H1 (cell line): ENCODE data around the gene MAP7D1. TPM values are rescaled to one million over a fixed set of nuclear protein-coding genes. Genes with fewer than 3 reads are reported as not detected.

Source experiments
- CTCF ChIA-PET: fragments of 300-600 bp; sonication (Branson Sonifier 250); formaldehyde crosslinking; loops from one replicate; lab custom pipeline; 2021; ENCODE audit not compliant: partially characterized antibody; lab: Charles Lee
- POLR2A ChIA-PET: fragments of 300-600 bp; sonication (Branson Sonifier 250); formaldehyde crosslinking; loops from one replicate; lab custom pipeline; 2021; ENCODE audit warnings: inconsistent platforms; ENCODE audit not compliant: partially characterized antibody; lab: Charles Lee
- DNase-seq, 2 experiments: peaks; one replicate each; pipeline versions ENCODE4 v3.0.0 to v3.0.0-alpha.2; 2010 to 2022; ENCODE audit warnings: low spot score in 2 of 2, low read depth in 1 of 2, mixed read lengths in 1 of 2
- FAIRE-seq: peaks from 2 replicates; lab custom pipeline; 2011; peaks lifted over from hg19 to GRCh38; lab: Jason Lieb, UNC
- H2AFZ ChIP-seq: 2 replicates; pipeline ENCODE4 v1.8.1; 2012; ENCODE audit warnings: low read length, inconsistent platforms
- H2AK5ac ChIP-seq: 2 replicates; pipeline ENCODE4 v1.6.1; 2013; ENCODE audit warnings: low read depth, low read length
- H2BK120ac ChIP-seq: replicated peaks from 2 replicates; pipeline ENCODE3; 2013; ENCODE audit warnings: low read depth, low read length, inconsistent platforms
- H2BK12ac ChIP-seq: 2 replicates; pipeline ENCODE4 v1.6.1; 2013; ENCODE audit warnings: low read depth, low read length
- H2BK15ac ChIP-seq: 2 replicates; pipeline ENCODE4 v1.6.1; 2013; ENCODE audit warnings: low read length
- H2BK20ac ChIP-seq: 2 replicates; pipeline ENCODE4 v1.6.1; 2013; ENCODE audit warnings: low read length
- H2BK5ac ChIP-seq: 2 replicates; pipeline ENCODE4 v1.6.1; 2013; ENCODE audit warnings: low read depth, low read length
- H3K14ac ChIP-seq: 2 replicates; pipeline ENCODE4 v1.6.1; 2013; ENCODE audit warnings: inconsistent platforms; ENCODE audit not compliant: insufficient read length
- H3K18ac ChIP-seq: 2 replicates; pipeline ENCODE4 v1.6.1; 2013; ENCODE audit warnings: low read length; ENCODE audit errors: extremely low read depth
- H3K23ac ChIP-seq: 2 replicates; pipeline ENCODE4 v1.6.1; 2013; ENCODE audit warnings: inconsistent platforms; ENCODE audit not compliant: insufficient read length
- H3K23me2 ChIP-seq: 2 replicates; pipeline ENCODE4 v1.6.1; 2013; ENCODE audit warnings: low read depth, low read length
- H3K27ac ChIP-seq: 2 replicates; pipeline ENCODE4 v1.6.1; 2011; ENCODE audit warnings: low read depth, low read length, inconsistent platforms
- H3K27me3 ChIP-seq, 4 experiments: replicated peaks in 1 of 4; 1 replicate in 1 of 4; 2 replicates in 3 of 4; pipeline versions ENCODE4 v1.6.1 to v1.8.1; 2011 to 2013; ENCODE audit warnings: low read length in 3 of 4, mild to moderate bottlenecking in 3 of 4, inconsistent platforms in 2 of 4, mixed read lengths in 2 of 4, moderate library complexity in 1 of 4; ENCODE audit not compliant: control insufficient read depth in 3 of 4, insufficient read depth in 3 of 4; ENCODE audit errors: extremely low read depth in 1 of 4
- H3K36me3 ChIP-seq, 4 experiments: 2 replicates each; pipeline versions ENCODE4 v1.6.1 to v1.8.1; 2011 to 2013; ENCODE audit warnings: mild to moderate bottlenecking in 4 of 4, low read length in 3 of 4, moderate library complexity in 2 of 4, control low read depth in 1 of 4, inconsistent platforms in 1 of 4; ENCODE audit not compliant: insufficient read depth in 4 of 4, control insufficient read depth in 2 of 4
- H3K4ac ChIP-seq: replicated peaks from 2 replicates; pipeline ENCODE3; 2013; ENCODE audit warnings: low read length, low read depth, mixed read lengths, inconsistent platforms; ENCODE audit not compliant: insufficient read length
- H3K4me1 ChIP-seq, 4 experiments: replicated peaks in 1 of 4; 1 replicate in 1 of 4; 2 replicates in 3 of 4; pipeline versions ENCODE4 v1.6.1 to v1.8.1; 2011 to 2013; ENCODE audit warnings: low read length in 3 of 4, inconsistent platforms in 2 of 4, mixed read lengths in 1 of 4; ENCODE audit not compliant: insufficient read depth in 4 of 4, control insufficient read depth in 3 of 4
- H3K4me2 ChIP-seq, 2 experiments: 2 replicates each; pipeline versions ENCODE4 v1.6.1 to v1.8.1; 2011 to 2013; ENCODE audit warnings: low read depth in 2 of 2, low read length in 2 of 2, control low read depth in 1 of 2, inconsistent platforms in 1 of 2, mild to moderate bottlenecking in 1 of 2; ENCODE audit not compliant: insufficient read depth in 1 of 2
- H3K4me3 ChIP-seq, 4 experiments: fragments of 200-600, 300-600 bp in 1 of 4; sonication (generic), shearing (Covaris generic), sonication (Bioruptor Twin) in 1 of 4; 2 replicates each; pipeline versions ENCODE4 v1.5.1 to v1.8.1; 2011 to 2016; ENCODE audit warnings: low read length in 4 of 4, low read depth in 3 of 4, control low read depth in 2 of 4, inconsistent platforms in 2 of 4, mild to moderate bottlenecking in 2 of 4, mixed read lengths in 1 of 4, moderate library complexity in 1 of 4; ENCODE audit not compliant: insufficient read depth in 2 of 4; ENCODE audit errors: extremely low read depth in 1 of 4
- H3K56ac ChIP-seq: replicated peaks from 2 replicates; pipeline ENCODE3; 2013; ENCODE audit warnings: low read depth, mild to moderate bottlenecking, mixed read lengths, low read length, inconsistent platforms; ENCODE audit not compliant: insufficient read length
- H3K79me1 ChIP-seq: 2 replicates; pipeline ENCODE4 v1.6.1; 2013; ENCODE audit warnings: low read depth, low read length, control low read depth
- H3K79me2 ChIP-seq, 2 experiments: 2 replicates each; pipeline versions ENCODE4 v1.6.1 to v1.8.1; 2012 to 2013; ENCODE audit warnings: low read length in 2 of 2, mild to moderate bottlenecking in 2 of 2, inconsistent platforms in 1 of 2; ENCODE audit not compliant: insufficient read depth in 2 of 2, control insufficient read depth in 1 of 2
- H3K9ac ChIP-seq, 4 experiments: replicated peaks in 1 of 4; 1 replicate in 1 of 4; 2 replicates in 3 of 4; pipeline versions ENCODE4 v1.6.1 to v1.8.1; 2011 to 2013; ENCODE audit warnings: low read depth in 3 of 4, low read length in 3 of 4, control low read depth in 2 of 4, mild to moderate bottlenecking in 2 of 4, moderate library complexity in 2 of 4, inconsistent platforms in 1 of 4; ENCODE audit errors: extremely low read depth in 1 of 4
- H3K9me3 ChIP-seq, 2 experiments: 2 replicates each; pipeline versions ENCODE4 v1.6.1 to v1.8.1; 2012 to 2013; ENCODE audit warnings: mild to moderate bottlenecking in 2 of 2, moderate library complexity in 2 of 2, control low read depth in 1 of 2, inconsistent platforms in 1 of 2, low read depth in 1 of 2, low read length in 1 of 2, mixed read lengths in 1 of 2; ENCODE audit not compliant: insufficient read depth in 2 of 2
- H4K20me1 ChIP-seq, 2 experiments: replicated peaks in 1 of 2; 2 replicates each; pipeline versions ENCODE3 to v1.8.1; 2011 to 2013; ENCODE audit warnings: inconsistent platforms in 2 of 2, low read length in 2 of 2, mild to moderate bottlenecking in 1 of 2; ENCODE audit not compliant: insufficient read depth in 2 of 2, control insufficient read depth in 1 of 2
- H4K5ac ChIP-seq: 2 replicates; pipeline ENCODE4 v1.6.1; 2013; ENCODE audit warnings: low read length, low read depth, mixed read lengths, inconsistent platforms; ENCODE audit not compliant: insufficient read length
- H4K8ac ChIP-seq: 2 replicates; pipeline ENCODE4 v1.8.0; 2013; ENCODE audit warnings: mild to moderate bottlenecking, moderate library complexity, low read length, inconsistent platforms; ENCODE audit not compliant: insufficient read depth; ENCODE audit errors: extremely low read depth
- H4K91ac ChIP-seq: replicated peaks from 2 replicates; pipeline ENCODE3; 2013; ENCODE audit warnings: low read length, mixed read lengths, inconsistent platforms; ENCODE audit not compliant: insufficient read length
- BCL11A ChIP-seq, 2 experiments: IDR thresholded peaks; one replicate each; pipeline ENCODE4 v1.6.1; 2011; ENCODE audit warnings: low read depth in 2 of 2, low read length in 2 of 2, mild to moderate bottlenecking in 2 of 2
- CHD2 ChIP-seq: IDR thresholded peaks from 2 replicates; pipeline ENCODE4 v1.6.1; 2012; ENCODE audit warnings: low read length, improper control_type of control experiment
- KDM1A ChIP-seq: fragments of 200-600, 300-600 bp; sonication (generic); IDR thresholded peaks from 2 replicates; pipeline ENCODE4 v1.7.1; 2016; ENCODE audit warnings: mild to moderate bottlenecking, low read length, borderline replicate concordance
- NRF1 ChIP-seq: IDR thresholded peaks from 2 replicates; pipeline ENCODE4 v1.6.1; 2011; ENCODE audit warnings: mild to moderate bottlenecking, low read depth, low read length, improper control_type of control experiment
- POLR2A ChIP-seq, 2 experiments: IDR thresholded peaks; 1 replicate in 1 of 2; 2 replicates in 1 of 2; pipeline ENCODE4 v1.6.1; 2011; ENCODE audit warnings: low read depth in 2 of 2, low read length in 2 of 2, mild to moderate bottlenecking in 2 of 2; ENCODE audit errors: control extremely low read depth in 1 of 2
- POLR2AphosphoS5 ChIP-seq: IDR thresholded peaks from 2 replicates; pipeline ENCODE4 v1.6.1; 2011; ENCODE audit warnings: low read depth, low read length
- POU5F1 ChIP-seq: IDR thresholded peaks from 2 replicates; pipeline ENCODE4 v1.6.1; 2011; ENCODE audit warnings: low read depth, mild to moderate bottlenecking, low read length, moderate library complexity
- SIX5 ChIP-seq: IDR thresholded peaks from 2 replicates; pipeline ENCODE4 v1.6.1; 2011; ENCODE audit warnings: mild to moderate bottlenecking, low read depth, low read length
- TEAD4 ChIP-seq: IDR thresholded peaks from 2 replicates; pipeline ENCODE4 v1.6.1; 2012; ENCODE audit warnings: low read depth, low read length, inconsistent platforms, mixed read lengths
- ZNF274 ChIP-seq: IDR thresholded peaks from 2 replicates; pipeline ENCODE4 v1.7.0; 2012; ENCODE audit warnings: low read length, borderline replicate concordance; ENCODE audit errors: extremely low read depth
- WGBS, 2 experiments: shearing (Covaris generic) in 1 of 2; methylation state at CpG; one replicate each; pipeline versions ENCODE4 v1.1.6 to v1.1.7; 2013 to 2015; ENCODE audit warnings: low lambda C conversion rate in 2 of 2, mixed read lengths in 2 of 2, inconsistent platforms in 1 of 2, low coverage in 1 of 2, missing lambda C conversion rate in 1 of 2; ENCODE audit not compliant: insufficient replicate concordance in 2 of 2, insufficient coverage in 1 of 2, insufficient read length in 1 of 2; ENCODE audit errors: extremely low coverage in 1 of 2, missing lambda C conversion rate in 1 of 2; 5-methylcytosine and 5-hydroxymethylcytosine counted together
- polyA plus RNA-seq, 7 experiments: library from polyadenylated mRNA; depleted of rRNA in 3 of 7; stranded (reverse) in 5 of 7; unstranded in 2 of 7; fragments of >200 nt in 5 of 7; fragments of 200-250 nt in 2 of 7; gene quantifications; 1 replicate in 5 of 7; 2 replicates in 1 of 7; 4 replicates in 1 of 7; pipeline versions ENCODE4 v1.2.1 to v1.2.3, GENCODE V29; 2011 to 2013; ENCODE audit warnings: missing spikeins in 2 of 7, mixed read lengths in 2 of 7
- total RNA-seq: library from RNA; stranded (reverse); fragmentation: NEBNext Ultra II Directional; extraction: Animal tissue kit (Norgen Biotek cat#: 25700); gene quantifications from 2 replicates; pipeline ENCODE4 v1.2.1, GENCODE V29; 2021
- TF ChIP-seq, protein P1 (sequence below): IDR thresholded peaks from 2 replicates; pipeline ENCODE4 v1.6.1; 2012; ENCODE audit warnings: low read length, inconsistent platforms

Gene MAP7D1
- total and polyA plus RNA-seq, 2 of the 8 experiments (the other 6 are each of a cell fraction or from before 2014, with no cell fraction given) = 18.2 to 52.4 TPM

DNA sequence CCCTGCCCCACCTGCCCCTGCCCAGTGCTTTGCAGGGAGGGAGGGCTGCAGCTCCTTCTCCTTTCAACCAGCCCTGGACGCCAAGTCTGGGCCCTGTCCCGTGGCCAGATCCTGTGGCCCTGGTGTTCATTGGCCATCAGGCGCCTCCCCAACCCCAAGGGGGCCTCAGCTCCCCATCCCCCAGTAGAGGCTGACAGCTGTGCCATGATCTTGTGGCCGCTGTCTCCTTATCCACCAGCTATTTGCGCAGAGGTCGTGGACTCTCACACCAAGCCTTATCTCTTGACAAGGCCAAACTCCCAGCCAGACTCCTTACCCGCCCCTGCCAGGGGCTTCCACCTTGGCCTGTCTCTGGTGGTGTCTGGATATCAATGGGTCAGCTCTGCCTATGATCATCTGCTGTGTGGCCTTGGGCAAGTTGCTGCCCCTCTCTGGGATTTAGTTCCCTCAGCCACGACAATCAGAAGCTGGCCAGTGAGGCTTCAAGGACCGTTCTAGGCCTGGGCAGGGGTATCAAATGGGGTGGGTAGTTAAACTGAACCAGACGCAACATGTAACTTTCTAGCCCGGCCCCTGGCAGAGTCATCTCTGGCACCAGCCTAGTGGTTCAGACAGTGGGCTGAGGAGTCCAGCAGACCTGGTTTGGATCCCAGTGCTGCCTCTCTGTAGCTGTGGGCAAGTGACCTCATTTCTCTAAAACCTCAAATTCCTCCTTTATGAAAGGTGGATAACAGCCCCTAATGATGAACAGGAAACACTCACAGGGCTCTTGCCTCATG, 27.6 kb upstream of the MAP7D1 start:
- Histone ChIP-seq H3K27ac (no peak overlapping the region), H3K23me2 (peaks cover 16% of the 10 kb centered on the region; the same call in 1 of the 2 replicates), H3K9ac (no peak overlapping the region), H4K20me1 (peaks cover 0 to 5% of the 10 kb centered on the region in 2 experiments), H3K18ac (no peak overlapping the region), H3K14ac (no peak overlapping the region), H3K79me2 (no peaks in the 10 kb centered on the region), H4K91ac (no peak overlapping the region), H2BK12ac (no peak overlapping the region), H2BK15ac (no peak overlapping the region), H4K5ac (no peak overlapping the region), H2AK5ac (no peak overlapping the region), H3K27me3 (peaks cover 16 to 34% (median 28%) of the 10 kb centered on the region in 4 experiments), H4K8ac (no peak overlapping the region), H2BK120ac (no peak overlapping the region), H3K23ac (no peak overlapping the region), H2BK5ac (no peak overlapping the region), H3K4me3 (no peak overlapping the region), H3K4me1 (peaks cover 0 to 11% (median 5%) of the 10 kb centered on the region in 4 experiments; a peak in 5 of 7 replicates), H3K79me1 (no peaks in the 10 kb centered on the region), H3K4me2 (no peak overlapping the region), H2BK20ac (no peak overlapping the region), H3K4ac (no peak overlapping the region), H3K36me3 (no peaks in the 10 kb centered on the region), H3K56ac (no peak overlapping the region), H2AFZ (no peak overlapping the region), H3K9me3 (no peaks in the 10 kb centered on the region)
- ChIA-PET CTCF (interaction anchor here (0.7 to 20.9 kb wide), 10 partner anchors 10 to 171 kb away, joined by 3 to 738 read pairs (median 4); partner anchors contain the start of genes ADPRS and TRAPPC3), POLR2A (interaction anchor here (1.0 to 1.7 kb wide), 5 partner anchors 9 to 152 kb away, joined by 3 to 5 read pairs (median 3); partner anchors contain the start of genes THRAP3 and TRAPPC3)
- DNase-seq = no peak
- no peak for FAIRE-seq
- WGBS, 2 experiments = 89% methylated on average over 11 of the region's 11 CpGs; no CpG with 5 or more reads in 1 of the 2 experiments
- TF ChIP-seq TEAD4 = no peak
- no peak for TF ChIP-seq POLR2AphosphoS5
- TF ChIP-seq ZNF274 = no peak
- no peak for TF ChIP-seq POLR2A (IDR thresholded peaks at IDR 0.05; ENCODE audit: control extremely low read depth in 1 of 2, low read depth in 2 of 2, low read length in 2 of 2)
- TF ChIP-seq POU5F1 = no peak
- TF ChIP-seq CHD2 = no peak
- TF ChIP-seq NRF1 = no peak
- TF ChIP-seq, protein P1, sequence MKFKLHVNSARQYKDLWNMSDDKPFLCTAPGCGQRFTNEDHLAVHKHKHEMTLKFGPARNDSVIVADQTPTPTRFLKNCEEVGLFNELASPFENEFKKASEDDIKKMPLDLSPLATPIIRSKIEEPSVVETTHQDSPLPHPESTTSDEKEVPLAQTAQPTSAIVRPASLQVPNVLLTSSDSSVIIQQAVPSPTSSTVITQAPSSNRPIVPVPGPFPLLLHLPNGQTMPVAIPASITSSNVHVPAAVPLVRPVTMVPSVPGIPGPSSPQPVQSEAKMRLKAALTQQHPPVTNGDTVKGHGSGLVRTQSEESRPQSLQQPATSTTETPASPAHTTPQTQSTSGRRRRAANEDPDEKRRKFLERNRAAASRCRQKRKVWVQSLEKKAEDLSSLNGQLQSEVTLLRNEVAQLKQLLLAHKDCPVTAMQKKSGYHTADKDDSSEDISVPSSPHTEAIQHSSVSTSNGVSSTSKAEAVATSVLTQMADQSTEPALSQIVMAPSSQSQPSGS = no peak
- TF ChIP-seq KDM1A = no peak
- no peak for TF ChIP-seq SIX5
- no peak for TF ChIP-seq BCL11A (IDR thresholded peaks at IDR 0.05; ENCODE audit: low read depth in 2 of 2, low read length in 2 of 2)
